ENCODE measurements around the gene TFF1.

DNA sequence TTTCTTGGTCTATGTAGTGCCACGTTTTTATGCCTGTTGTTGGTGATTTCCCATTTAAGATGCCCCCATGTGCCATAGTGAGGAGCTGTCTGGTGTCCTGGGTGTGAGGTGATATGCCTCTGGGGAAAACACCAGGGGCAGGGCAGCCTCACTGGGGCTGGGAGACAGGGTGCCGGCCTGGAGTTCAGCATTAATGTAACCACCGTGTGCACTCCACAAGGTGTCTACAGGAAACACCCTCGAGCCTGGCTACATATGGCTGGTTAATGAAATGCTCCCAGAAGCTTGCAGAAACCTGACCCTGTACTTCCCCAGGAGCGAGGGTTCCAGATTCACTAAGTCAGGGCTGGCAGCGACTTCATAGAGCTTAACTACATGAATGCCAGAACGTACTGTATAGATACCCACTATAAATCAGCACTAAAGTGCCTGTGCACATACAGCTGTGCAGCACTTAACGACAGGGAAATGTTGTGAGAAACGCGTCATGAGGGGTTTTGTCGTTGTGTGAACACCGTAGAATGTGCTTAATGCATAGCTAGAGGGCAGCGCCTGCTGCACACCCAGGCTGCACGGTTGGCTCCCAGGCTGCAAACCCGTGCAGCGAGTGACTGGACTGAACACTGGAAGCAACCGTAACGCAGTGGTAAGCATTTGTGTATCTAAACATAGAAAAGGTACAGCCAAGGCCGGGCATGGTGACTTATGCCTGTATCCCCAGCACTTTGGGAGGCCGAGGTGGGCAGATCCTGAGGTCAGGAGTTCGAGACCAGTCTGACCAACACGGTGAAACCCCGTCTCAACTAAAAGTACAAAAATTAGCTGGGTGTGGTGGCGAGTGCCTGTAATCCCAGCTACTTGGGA is 25.9 kb downstream of the TFF1 start:
- TF ChIP-seq POLR2AphosphoS5 (IDR thresholded peaks at IDR 0.05; ENCODE audit: low read depth, low read length) (no peak), TAF1 (IDR thresholded peaks at IDR 0.05; ENCODE audit: borderline replicate concordance, insufficient read depth, low read length) (no peak), SIN3A (IDR thresholded peaks at IDR 0.05; ENCODE audit: borderline replicate concordance, insufficient read depth, low read length) (no peak)
- TF ChIP-seq, protein P1, sequence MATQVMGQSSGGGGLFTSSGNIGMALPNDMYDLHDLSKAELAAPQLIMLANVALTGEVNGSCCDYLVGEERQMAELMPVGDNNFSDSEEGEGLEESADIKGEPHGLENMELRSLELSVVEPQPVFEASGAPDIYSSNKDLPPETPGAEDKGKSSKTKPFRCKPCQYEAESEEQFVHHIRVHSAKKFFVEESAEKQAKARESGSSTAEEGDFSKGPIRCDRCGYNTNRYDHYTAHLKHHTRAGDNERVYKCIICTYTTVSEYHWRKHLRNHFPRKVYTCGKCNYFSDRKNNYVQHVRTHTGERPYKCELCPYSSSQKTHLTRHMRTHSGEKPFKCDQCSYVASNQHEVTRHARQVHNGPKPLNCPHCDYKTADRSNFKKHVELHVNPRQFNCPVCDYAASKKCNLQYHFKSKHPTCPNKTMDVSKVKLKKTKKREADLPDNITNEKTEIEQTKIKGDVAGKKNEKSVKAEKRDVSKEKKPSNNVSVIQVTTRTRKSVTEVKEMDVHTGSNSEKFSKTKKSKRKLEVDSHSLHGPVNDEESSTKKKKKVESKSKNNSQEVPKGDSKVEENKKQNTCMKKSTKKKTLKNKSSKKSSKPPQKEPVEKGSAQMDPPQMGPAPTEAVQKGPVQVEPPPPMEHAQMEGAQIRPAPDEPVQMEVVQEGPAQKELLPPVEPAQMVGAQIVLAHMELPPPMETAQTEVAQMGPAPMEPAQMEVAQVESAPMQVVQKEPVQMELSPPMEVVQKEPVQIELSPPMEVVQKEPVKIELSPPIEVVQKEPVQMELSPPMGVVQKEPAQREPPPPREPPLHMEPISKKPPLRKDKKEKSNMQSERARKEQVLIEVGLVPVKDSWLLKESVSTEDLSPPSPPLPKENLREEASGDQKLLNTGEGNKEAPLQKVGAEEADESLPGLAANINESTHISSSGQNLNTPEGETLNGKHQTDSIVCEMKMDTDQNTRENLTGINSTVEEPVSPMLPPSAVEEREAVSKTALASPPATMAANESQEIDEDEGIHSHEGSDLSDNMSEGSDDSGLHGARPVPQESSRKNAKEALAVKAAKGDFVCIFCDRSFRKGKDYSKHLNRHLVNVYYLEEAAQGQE (IDR thresholded peaks at IDR 0.05; ENCODE audit: insufficient read depth in 1 of 2, low read depth in 2 of 2, low read length in 2 of 2): no peak
